Measurements from ENCODE around the gene GRK6.

Gene GRK6

GRCh38 chr5:177489119-177489716 is 62.7 kb downstream of the GRK6 start:
- TF ChIP-seq, protein P1, sequence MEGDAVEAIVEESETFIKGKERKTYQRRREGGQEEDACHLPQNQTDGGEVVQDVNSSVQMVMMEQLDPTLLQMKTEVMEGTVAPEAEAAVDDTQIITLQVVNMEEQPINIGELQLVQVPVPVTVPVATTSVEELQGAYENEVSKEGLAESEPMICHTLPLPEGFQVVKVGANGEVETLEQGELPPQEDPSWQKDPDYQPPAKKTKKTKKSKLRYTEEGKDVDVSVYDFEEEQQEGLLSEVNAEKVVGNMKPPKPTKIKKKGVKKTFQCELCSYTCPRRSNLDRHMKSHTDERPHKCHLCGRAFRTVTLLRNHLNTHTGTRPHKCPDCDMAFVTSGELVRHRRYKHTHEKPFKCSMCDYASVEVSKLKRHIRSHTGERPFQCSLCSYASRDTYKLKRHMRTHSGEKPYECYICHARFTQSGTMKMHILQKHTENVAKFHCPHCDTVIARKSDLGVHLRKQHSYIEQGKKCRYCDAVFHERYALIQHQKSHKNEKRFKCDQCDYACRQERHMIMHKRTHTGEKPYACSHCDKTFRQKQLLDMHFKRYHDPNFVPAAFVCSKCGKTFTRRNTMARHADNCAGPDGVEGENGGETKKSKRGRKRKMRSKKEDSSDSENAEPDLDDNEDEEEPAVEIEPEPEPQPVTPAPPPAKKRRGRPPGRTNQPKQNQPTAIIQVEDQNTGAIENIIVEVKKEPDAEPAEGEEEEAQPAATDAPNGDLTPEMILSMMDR (conservative IDR thresholded peaks at IDR 0.05) = no peak
- no peak overlapping the region for H3K27ac ChIP-seq

DNA sequence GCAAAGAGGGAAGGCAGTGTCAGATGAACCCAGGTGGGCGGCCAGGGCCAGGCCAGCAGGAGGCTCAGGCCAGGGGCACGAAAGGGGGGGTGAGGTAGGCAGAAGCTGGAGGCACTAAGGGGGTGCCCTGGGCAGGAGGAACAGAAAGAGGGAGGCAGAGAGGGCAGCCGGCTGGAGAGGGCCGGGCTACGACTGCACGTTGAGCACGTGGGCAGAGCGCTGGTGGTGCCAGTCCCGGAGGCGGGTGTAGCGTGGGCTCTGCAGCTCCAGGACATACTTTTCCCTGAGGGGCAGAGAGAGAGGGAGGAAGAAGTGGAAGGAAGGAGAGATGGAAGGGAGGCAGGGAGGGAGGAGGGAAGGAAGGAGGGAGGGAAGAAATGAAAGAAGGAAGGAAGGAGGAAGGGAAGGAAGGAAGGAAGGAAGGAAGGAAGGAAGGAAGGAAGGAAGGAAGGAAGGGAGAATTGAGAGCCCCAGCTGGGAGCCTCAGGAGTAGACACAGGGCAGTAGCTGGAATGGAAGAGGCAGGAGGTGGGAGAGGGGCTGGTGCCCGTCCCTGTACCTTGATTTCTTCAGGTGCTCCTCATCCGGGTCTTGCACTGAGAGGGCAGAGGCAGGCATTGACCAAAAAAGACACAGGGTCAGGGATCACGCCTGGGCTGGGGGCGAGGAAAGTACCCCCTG is 64.0 kb downstream of the GRK6 start:
- TF ChIP-seq, protein P1 (conservative IDR thresholded peaks at IDR 0.05) = no peak
- no peak overlapping the region for H3K27ac ChIP-seq

DNA sequence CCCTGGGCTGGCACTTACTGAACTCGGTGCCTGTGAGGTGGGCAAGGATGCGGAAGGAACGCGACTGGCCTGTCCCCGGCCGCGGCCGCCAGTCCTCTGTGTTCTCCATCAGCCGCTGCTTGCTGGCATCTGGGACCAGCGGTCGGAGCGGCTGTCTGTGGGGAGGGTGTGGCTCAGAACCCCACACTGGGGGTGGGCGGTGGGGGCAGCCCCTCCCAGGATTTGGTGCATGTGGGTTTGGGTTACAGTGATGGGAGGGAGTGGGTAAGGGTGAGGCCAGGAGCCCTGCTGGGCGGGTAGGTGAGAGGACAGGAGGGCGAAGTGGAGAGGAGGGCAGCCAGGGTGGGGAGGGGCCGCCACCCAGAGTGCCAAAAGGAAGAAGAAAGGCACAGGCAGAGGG is 64.5 kb downstream of the GRK6 start:
- TF ChIP-seq, protein P1 (conservative IDR thresholded peaks at IDR 0.05) = no peak
- H3K27ac ChIP-seq = no peak overlapping the region

- no peak overlapping the region for H3K27ac ChIP-seq
- TF ChIP-seq, protein P1 (conservative IDR thresholded peaks at IDR 0.05) = peak; percentile 61
Observed at GRCh38 chr5:177491429-177491945, 65.0 kb downstream of the GRK6 start.

DNA sequence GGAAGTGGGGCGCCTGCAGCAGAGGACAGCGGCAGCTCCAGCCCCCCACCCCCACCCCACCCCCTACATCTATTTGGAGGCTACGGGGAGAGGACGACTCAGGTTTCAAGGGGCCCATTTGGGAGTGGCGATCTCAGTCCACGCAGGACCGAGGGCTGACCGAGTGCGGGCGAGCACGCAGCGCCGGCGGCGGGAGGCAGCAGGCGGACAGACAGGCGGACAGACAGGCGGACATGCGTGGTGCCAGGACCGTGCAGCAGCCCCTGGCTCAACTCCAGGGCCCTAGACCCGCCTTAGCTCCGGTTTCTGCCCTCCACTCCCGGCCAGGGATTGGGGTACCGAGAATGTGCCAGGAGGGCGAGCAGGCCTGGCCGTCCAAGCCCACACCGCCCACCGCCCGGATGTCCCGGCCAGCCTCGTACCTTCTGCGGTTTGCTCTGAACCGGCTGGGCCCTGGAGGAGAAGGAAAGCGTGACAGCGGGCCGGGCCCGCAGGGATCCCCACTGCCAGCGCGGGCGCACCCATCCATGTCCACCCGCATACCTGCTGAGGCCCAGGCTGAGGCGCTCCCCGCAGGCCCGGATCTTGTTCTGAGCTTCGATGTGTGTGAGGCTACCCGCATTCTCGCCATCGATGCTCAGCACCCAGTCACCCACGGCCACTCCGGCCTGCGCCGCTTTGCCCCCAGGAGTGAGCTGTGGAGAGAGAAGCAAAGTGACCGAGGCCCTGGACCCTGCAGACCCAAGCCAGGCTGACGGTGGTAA is 65.7 kb downstream of the GRK6 start:
- TF ChIP-seq, protein P1 (conservative IDR thresholded peaks at IDR 0.05) = no peak
- H3K27ac ChIP-seq = no peak overlapping the region
